Astrocyte (in vitro differentiated cells and primary cell): ENCODE measurements around the gene KCNAB1. TPM values are rescaled to one million over a fixed set of nuclear protein-coding genes. Genes with fewer than 3 reads are reported as not detected.
A peak's percentile ranks its signal among the peaks of the same experiment; 100 is the strongest.

ENCODE experiments used
- DNase-seq: peaks from one replicate; pipeline ENCODE4 v3.0.0-alpha.2; 2010; ENCODE audit warnings: low read depth
- FAIRE-seq: peaks from 2 replicates; lab custom pipeline; 2011; peaks lifted over from hg19 to GRCh38; lab: Jason Lieb, UNC
- H2AFZ ChIP-seq: 2 replicates; pipeline ENCODE4 v1.6.0; 2012; ENCODE audit warnings: low read depth, low read length, inconsistent platforms
- H3K27ac ChIP-seq: 2 replicates; pipeline ENCODE4 v1.5.1; 2011; ENCODE audit warnings: low read depth, low read length, inconsistent platforms
- H3K27me3 ChIP-seq: 2 replicates; pipeline ENCODE4 v1.6.0; 2011; ENCODE audit warnings: low read length, inconsistent platforms; ENCODE audit not compliant: insufficient read depth
- H3K36me3 ChIP-seq: 2 replicates; pipeline ENCODE4 v1.5.1; 2011; ENCODE audit warnings: low read length, inconsistent platforms; ENCODE audit not compliant: insufficient read depth
- H3K4me1 ChIP-seq: 2 replicates; pipeline ENCODE4 v1.5.1; 2011; ENCODE audit warnings: low read length, inconsistent platforms; ENCODE audit not compliant: insufficient read depth
- H3K4me2 ChIP-seq: 2 replicates; pipeline ENCODE4 v1.6.0; 2012; ENCODE audit warnings: low read length, inconsistent platforms
- H3K4me3 ChIP-seq: 2 replicates; pipeline ENCODE4 v1.5.1; 2011; ENCODE audit warnings: low read depth, mild to moderate bottlenecking, low read length, inconsistent platforms; ENCODE audit not compliant: insufficient read depth
- H3K79me2 ChIP-seq: 2 replicates; pipeline ENCODE4 v1.6.0; 2012; ENCODE audit warnings: mild to moderate bottlenecking, low read length, inconsistent platforms; ENCODE audit not compliant: insufficient read depth
- H3K9ac ChIP-seq: 2 replicates; pipeline ENCODE4 v1.6.0; 2012; ENCODE audit warnings: mild to moderate bottlenecking, low read length, inconsistent platforms
- H3K9me3 ChIP-seq: 2 replicates; pipeline ENCODE4 v1.5.1; 2012; ENCODE audit warnings: low read depth, mild to moderate bottlenecking, low read length, inconsistent platforms; ENCODE audit not compliant: insufficient read depth
- H4K20me1 ChIP-seq: 2 replicates; pipeline ENCODE4 v1.6.0; 2012; ENCODE audit warnings: low read length, inconsistent platforms; ENCODE audit not compliant: insufficient read depth
- H3K27ac Mint-ChIP-seq: one replicate; pipeline ENCODE4 v1.8.0; 2021; ENCODE audit warnings: mild to moderate bottlenecking, mixed read lengths; ENCODE audit not compliant: unreplicated experiment
- H3K27me3 Mint-ChIP-seq: one replicate; pipeline ENCODE4 v1.8.0; 2021; ENCODE audit warnings: low read depth, mixed read lengths; ENCODE audit not compliant: unreplicated experiment
- H3K36me3 Mint-ChIP-seq: one replicate; pipeline ENCODE4 v1.8.0; 2021; ENCODE audit warnings: low read depth, mixed read lengths; ENCODE audit not compliant: unreplicated experiment
- H3K4me1 Mint-ChIP-seq: one replicate; pipeline ENCODE4 v1.8.0; 2021; ENCODE audit warnings: low read depth, mixed read lengths; ENCODE audit not compliant: unreplicated experiment
- H3K4me3 Mint-ChIP-seq: one replicate; pipeline ENCODE4 v1.8.0; 2021; ENCODE audit warnings: mild to moderate bottlenecking, moderate library complexity, mixed read lengths; ENCODE audit not compliant: unreplicated experiment
- H3K9me3 Mint-ChIP-seq: one replicate; pipeline ENCODE4 v1.8.0; 2021; ENCODE audit warnings: mild to moderate bottlenecking, mixed read lengths; ENCODE audit not compliant: unreplicated experiment
- CTCF ChIP-seq: IDR thresholded peaks from 2 replicates; pipeline ENCODE4 v1.5.1; 2011; ENCODE audit warnings: low read depth, mild to moderate bottlenecking, inconsistent platforms, low read length, moderate library complexity; ENCODE audit not compliant: insufficient read depth
- EZH2 ChIP-seq: IDR thresholded peaks from 2 replicates; pipeline ENCODE4 v1.6.1; 2012; ENCODE audit warnings: mild to moderate bottlenecking, low read length, inconsistent platforms; ENCODE audit not compliant: insufficient read depth
- total RNA-seq: library from RNA; stranded (reverse); gene quantifications from 2 replicates; pipeline ENCODE4 v1.2.1, GENCODE V29; 2021

Gene KCNAB1
- total RNA-seq, 1 donor from 2014 or later, result 0.30 TPM

- Histone ChIP-seq H3K79me2 (no peaks in the 10 kb centered on the region), H3K4me1 (peaks cover 11% of the 10 kb centered on the region)
- FAIRE-seq, result no peak
Observed at GRCh38 chr3:156316076-156316475, 195.7 kb downstream of the KCNAB1 start.

GRCh38 chr3:156317462-156318074 lies 197.2 kb downstream of the KCNAB1 start:
- peak; percentile 75 for DNase-seq

More at GRCh38 chr3:156316076-156316475, 195.7 kb downstream of the KCNAB1 start:
- H3K36me3 ChIP-seq, result no peaks in the 10 kb centered on the region
- H2AFZ ChIP-seq, result no peak overlapping the region
- no peak overlapping the region for H3K9ac ChIP-seq
- Mint-ChIP-seq H3K9me3 (peaks cover 1% of the 10 kb centered on the region), H3K4me3 (no peak overlapping the region), H3K27ac (no peak overlapping the region), H3K4me1 (peaks cover 5% of the 10 kb centered on the region), H3K36me3 (no peaks in the 10 kb centered on the region), H3K27me3 (peaks cover 2% of the 10 kb centered on the region)
- no peaks in the 10 kb centered on the region for H3K9me3 ChIP-seq
- H4K20me1 ChIP-seq, result no peaks in the 10 kb centered on the region
- H3K27me3 ChIP-seq, result no peaks in the 10 kb centered on the region
- no peak overlapping the region for H3K4me2 ChIP-seq
- TF ChIP-seq CTCF (no peak), EZH2 (no peak)
- no peak overlapping the region for H3K27ac ChIP-seq
- H3K4me3 ChIP-seq, result no peak overlapping the region
- no peak for DNase-seq

More at GRCh38 chr3:156317462-156318074, 197.2 kb downstream of the KCNAB1 start:
- Histone ChIP-seq H2AFZ (peak overlapping the region; percentile 46), H3K79me2 (no peaks in the 10 kb centered on the region), H3K4me1 (peaks cover 11% of the 10 kb centered on the region), H3K4me3 (no peak overlapping the region), H3K9me3 (no peaks in the 10 kb centered on the region), H3K9ac (no peak overlapping the region), H3K27ac (no peak overlapping the region), H3K4me2 (peak overlapping the region; percentile 37), H3K27me3 (no peaks in the 10 kb centered on the region), H3K36me3 (no peaks in the 10 kb centered on the region), H4K20me1 (no peaks in the 10 kb centered on the region)
- no peak overlapping the region for H3K27ac Mint-ChIP-seq
- no peak overlapping the region for H3K4me3 Mint-ChIP-seq
- no peaks in the 10 kb centered on the region for H3K36me3 Mint-ChIP-seq
- H3K4me1 Mint-ChIP-seq, result peaks cover 5% of the 10 kb centered on the region
- peaks cover 1% of the 10 kb centered on the region for H3K9me3 Mint-ChIP-seq
- peaks cover 2% of the 10 kb centered on the region for H3K27me3 Mint-ChIP-seq
- TF ChIP-seq CTCF, result no peak
- no peak for TF ChIP-seq EZH2
- peak; percentile 64 for FAIRE-seq
